Common myeloid progenitor, CD34-positive (primary cell): Measurements from ENCODE around the gene PTPN1.

Experiments used
- CTCF ChIA-PET: fragments of 350-600 bp; sonication (Branson Sonifier 250); formaldehyde crosslinking; loops from one replicate; lab custom pipeline; 2021; ENCODE audit warnings: antibody characterized with exemption; lab: Charles Lee
- POLR2A ChIA-PET: fragments of 350-600 bp; sonication (Branson Sonifier 250); formaldehyde crosslinking; loops from one replicate; lab custom pipeline; 2021; ENCODE audit warnings: antibody characterized with exemption; lab: Charles Lee
- DNase-seq, 3 donors: peaks; one replicate each; pipeline versions ENCODE4 v3.0.0 to v3.0.0-alpha.2; 2013
- H3K27ac ChIP-seq, 2 experiments: 1 replicate in 1 of 2; 2 replicates in 1 of 2; pipeline ENCODE4 v1.7.0; 2013; ENCODE audit warnings: inconsistent platforms in 2 of 2, low read length in 2 of 2, mild to moderate bottlenecking in 2 of 2, low read depth in 1 of 2, moderate library complexity in 1 of 2; ENCODE audit not compliant: severe bottlenecking in 2 of 2, insufficient read depth in 1 of 2, poor library complexity in 1 of 2
- H3K27me3 ChIP-seq, 5 experiments: replicated peaks in 2 of 5; 1 replicate in 3 of 5; 2 replicates in 2 of 5; pipeline versions ENCODE4 v1.6.1 to v1.7.0; 2013; ENCODE audit warnings: low read length in 4 of 5, mild to moderate bottlenecking in 2 of 5, moderate library complexity in 2 of 5, inconsistent platforms in 1 of 5; ENCODE audit not compliant: insufficient read depth in 5 of 5, control insufficient read depth in 4 of 5
- H3K36me3 ChIP-seq, 4 experiments: 1 replicate in 2 of 4; 2 replicates in 2 of 4; pipeline versions ENCODE4 v1.6.1 to v1.7.0; 2013; ENCODE audit warnings: low read length in 3 of 4, control low read depth in 1 of 4, mild to moderate bottlenecking in 1 of 4; ENCODE audit not compliant: control insufficient read depth in 4 of 4, insufficient read depth in 4 of 4
- H3K4me1 ChIP-seq, 4 experiments: 1 replicate in 3 of 4; 2 replicates in 1 of 4; pipeline versions ENCODE4 v1.6.1 to v1.7.1; 2013; ENCODE audit warnings: low read length in 3 of 4, mild to moderate bottlenecking in 3 of 4, control low read depth in 1 of 4, inconsistent platforms in 1 of 4, moderate library complexity in 1 of 4; ENCODE audit not compliant: control insufficient read depth in 4 of 4, insufficient read depth in 4 of 4; ENCODE audit errors: control extremely low read depth in 1 of 4
- H3K4me3 ChIP-seq, 7 experiments: 1 replicate in 4 of 7; 2 replicates in 3 of 7; pipeline versions ENCODE4 v1.5.1 to v1.7.0; 2013; ENCODE audit warnings: mild to moderate bottlenecking in 7 of 7, low read length in 6 of 7, moderate library complexity in 6 of 7, inconsistent platforms in 2 of 7, low read depth in 2 of 7, control low read depth in 1 of 7; ENCODE audit not compliant: insufficient read depth in 4 of 7, control insufficient read depth in 1 of 7; ENCODE audit errors: extremely low read depth in 1 of 7
- H3K9me3 ChIP-seq, 5 experiments: 1 replicate in 4 of 5; 2 replicates in 1 of 5; pipeline versions ENCODE4 v1.6.1 to v1.7.1; 2013; ENCODE audit warnings: low read length in 4 of 5, mild to moderate bottlenecking in 2 of 5, inconsistent platforms in 1 of 5, low read depth in 1 of 5, moderate library complexity in 1 of 5; ENCODE audit not compliant: control insufficient read depth in 4 of 5, insufficient read depth in 2 of 5; ENCODE audit errors: control extremely low read depth in 1 of 5
- WGBS: methylation state at CpG from one replicate; pipeline ENCODE4 v1.1.5; 2013; ENCODE audit not compliant: insufficient coverage; 5-methylcytosine and 5-hydroxymethylcytosine counted together

PTPN1 gene

DNA sequence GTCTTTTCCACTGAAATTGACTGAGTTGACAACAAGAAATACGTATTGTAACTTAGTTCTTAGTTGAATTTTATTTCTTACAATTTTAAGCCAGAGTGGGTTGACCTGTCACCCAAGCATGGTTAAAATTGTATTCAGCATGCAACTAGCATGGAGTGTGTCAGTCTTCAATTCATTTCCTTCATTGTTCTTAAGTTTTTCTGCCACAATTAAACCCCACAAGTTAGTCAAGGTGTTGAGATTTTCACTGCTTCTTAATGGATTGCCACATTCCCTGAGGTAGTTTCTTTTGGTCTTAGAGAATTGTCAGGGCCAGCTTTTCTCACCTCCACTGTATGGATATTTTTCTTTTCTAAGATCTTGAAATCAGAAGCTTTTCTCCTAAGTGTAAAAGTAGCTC lies 2.1 kb downstream of the PTPN1 start:
- H3K4me1 ChIP-seq: peaks cover 31 to 74% (median 53%) of the 10 kb centered on the region in 4 experiments
- peaks cover 0 to 4% (median under 1%) of the 10 kb centered on the region in 4 experiments for H3K36me3 ChIP-seq
- no peaks in the 10 kb centered on the region for H3K27me3 ChIP-seq
- no peaks in the 10 kb centered on the region for H3K9me3 ChIP-seq
- no CpG with 5 or more reads among the region's 1 CpG for WGBS
- no peak for DNase-seq
- ChIA-PET POLR2A (interaction anchor here (0.7 to 1.6 kb wide), 2 partner anchors 9 to 26 kb away, joined by 3 to 5 read pairs; no protein-coding TSS in a partner anchor), CTCF (interaction anchor here (1.2 to 32.0 kb wide), 7 partner anchors 10 to 76 kb away, joined by 3 to 906 read pairs (median 5); no protein-coding TSS in a partner anchor)
- peak overlapping the region in 4 of 7 experiments; percentile 11 to 99 (median 66) for H3K4me3 ChIP-seq
- peak overlapping the region in 1 of 2 experiments; percentile 59 for H3K27ac ChIP-seq

- H3K9me3 ChIP-seq: no peaks in the 10 kb centered on the region
- H3K27ac ChIP-seq: peak overlapping the region in 1 of 2 experiments; percentile 59
- DNase-seq: peak in 2 of 3 donors; percentile 20 to 36
- peak overlapping the region in 2 of 7 experiments; percentile 35 to 99 for H3K4me3 ChIP-seq
- no peaks in the 10 kb centered on the region for H3K27me3 ChIP-seq
- H3K36me3 ChIP-seq: peaks cover 0 to 4% (median under 1%) of the 10 kb centered on the region in 4 experiments
- POLR2A ChIA-PET: no interaction called here
- peaks cover 40 to 84% (median 63%) of the 10 kb centered on the region in 4 experiments for H3K4me1 ChIP-seq
- CTCF ChIA-PET: interaction anchor here (1.8 to 32.0 kb wide), 5 partner anchors 8 to 49 kb away, joined by 3 to 906 read pairs (median 13); no protein-coding TSS in a partner anchor
- WGBS: no CpG with 5 or more reads among the region's 5 CpGs
Observed at GRCh38 chr20:50513169-50514034, 3.2 kb downstream of the PTPN1 start.

- POLR2A ChIA-PET: no interaction called here
- Histone ChIP-seq H3K9me3 (no peaks in the 10 kb centered on the region), H3K27ac (no peak overlapping the region), H3K36me3 (peaks cover 0 to 4% (median under 1%) of the 10 kb centered on the region in 4 experiments), H3K4me3 (peak overlapping the region in 1 of 7 experiments; percentile 12), H3K27me3 (no peaks in the 10 kb centered on the region), H3K4me1 (peaks cover 46 to 90% (median 69%) of the 10 kb centered on the region in 4 experiments)
- WGBS: no CpG with 5 or more reads among the region's 2 CpGs
- CTCF ChIA-PET: interaction anchor here (1.8 to 32.0 kb wide), 4 partner anchors 9 to 49 kb away, joined by 3 to 906 read pairs (median 22); no protein-coding TSS in a partner anchor
- DNase-seq: no peak
Observed at GRCh38 chr20:50514035-50514337, 3.8 kb downstream of the PTPN1 start.

DNA sequence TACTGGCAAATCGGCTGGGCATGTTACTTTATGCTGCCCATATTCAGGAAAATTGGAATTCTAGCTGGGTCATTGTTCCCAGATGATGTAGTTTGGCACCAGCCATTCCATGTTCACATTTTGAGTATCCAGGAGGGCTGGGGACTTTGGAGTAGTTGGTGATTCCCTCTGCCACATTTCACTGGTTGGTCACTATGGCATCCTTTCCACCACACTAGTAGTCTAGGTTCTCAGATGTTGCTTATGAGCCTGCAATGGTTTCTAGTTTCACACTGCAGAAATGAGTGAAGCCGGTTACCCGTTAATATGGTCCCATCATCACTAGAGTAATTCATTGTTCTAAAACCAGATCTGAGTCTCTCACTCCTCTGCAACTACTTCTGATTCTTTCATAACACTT lies 4.6 kb downstream of the PTPN1 start:
- 97% methylated on average over 3 of the region's 3 CpGs for WGBS
- ChIA-PET POLR2A (interaction anchor here (0.6 kb wide), 1 partner anchor 59 kb away, joined by 3 read pairs; no protein-coding TSS in a partner anchor), CTCF (interaction anchor here (1.8 to 32.0 kb wide), 3 partner anchors 10 to 36 kb away, joined by 3 to 906 read pairs (median 30); no protein-coding TSS in a partner anchor)
- H3K36me3 ChIP-seq: peaks cover 0 to 4% (median under 1%) of the 10 kb centered on the region in 4 experiments
- no peak overlapping the region for H3K27ac ChIP-seq
- peaks cover 47 to 92% (median 73%) of the 10 kb centered on the region in 4 experiments for H3K4me1 ChIP-seq
- DNase-seq: no peak
- no peaks in the 10 kb centered on the region for H3K9me3 ChIP-seq
- no peak overlapping the region for H3K4me3 ChIP-seq
- H3K27me3 ChIP-seq: no peaks in the 10 kb centered on the region

DNA sequence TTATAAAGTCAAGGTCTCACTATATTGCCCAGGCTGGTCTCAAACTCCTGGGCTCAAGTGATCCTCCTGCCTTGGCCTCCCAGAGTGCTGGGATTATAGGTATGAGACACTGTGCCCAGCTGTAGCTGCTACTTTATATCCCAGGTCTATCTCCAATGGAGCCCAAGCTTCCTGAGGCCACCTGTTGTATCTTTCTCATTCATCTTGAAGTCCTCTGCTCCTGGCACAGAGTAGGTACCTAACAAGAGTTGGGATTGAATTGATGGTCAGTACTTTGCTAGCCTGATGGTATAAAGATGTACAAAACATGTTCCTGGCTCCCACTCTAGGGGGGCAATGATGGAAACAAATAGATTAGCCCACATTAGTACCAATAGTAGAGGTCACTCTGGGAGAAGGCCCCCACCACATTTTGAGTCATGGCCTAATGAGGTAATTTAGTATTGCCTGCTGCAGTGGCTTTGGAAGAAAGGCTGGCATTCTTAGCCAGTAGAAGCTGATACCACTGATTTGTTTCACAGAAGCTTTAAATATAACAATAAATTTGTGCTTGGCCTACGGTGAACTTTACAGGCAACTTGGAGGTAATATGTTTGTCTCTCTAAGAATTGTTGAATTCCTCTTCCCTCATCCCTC lies 5.4 kb downstream of the PTPN1 start:
- POLR2A ChIA-PET: interaction anchor here (0.6 to 0.9 kb wide), 2 partner anchors 11 to 65 kb away, joined by 3 read pairs; no protein-coding TSS in a partner anchor
- peaks cover 0 to 4% (median under 1%) of the 10 kb centered on the region in 4 experiments for H3K36me3 ChIP-seq
- no peaks in the 10 kb centered on the region for H3K27me3 ChIP-seq
- peak overlapping the region in 1 of 2 experiments; percentile 61 for H3K27ac ChIP-seq
- H3K9me3 ChIP-seq: no peaks in the 10 kb centered on the region
- H3K4me1 ChIP-seq: peaks cover 53 to 99% (median 79%) of the 10 kb centered on the region in 4 experiments
- no peak for DNase-seq
- no CpG with 5 or more reads among the region's 1 CpG for WGBS
- peak overlapping the region in 1 of 7 experiments; percentile 36 for H3K4me3 ChIP-seq
- CTCF ChIA-PET: interaction anchor here (0.6 to 32.0 kb wide), 4 partner anchors 11 to 328 kb away, joined by 3 to 906 read pairs (median 18); partner anchors contain the start of gene CEBPB

GRCh38 chr20:50516180-50516934 lies 6.2 kb downstream of the PTPN1 start:
- Histone ChIP-seq H3K9me3 (no peaks in the 10 kb centered on the region), H3K4me1 (peaks cover 52 to 99% (median 80%) of the 10 kb centered on the region in 4 experiments), H3K27me3 (no peaks in the 10 kb centered on the region), H3K36me3 (peaks cover 0 to 4% (median under 1%) of the 10 kb centered on the region in 4 experiments), H3K4me3 (peak overlapping the region in 4 of 7 experiments; percentile 32 to 48 (median 41)), H3K27ac (peak overlapping the region in 1 of 2 experiments; percentile 61)
- WGBS: 0% methylated on average over 3 of the region's 5 CpGs
- ChIA-PET POLR2A (interaction anchor here (0.6 to 1.7 kb wide), 3 partner anchors 57 to 305 kb away, joined by 3 to 4 read pairs (median 3); no protein-coding TSS in a partner anchor), CTCF (interaction anchor here (0.6 to 32.0 kb wide), 4 partner anchors 12 to 329 kb away, joined by 3 to 906 read pairs (median 18); partner anchors contain the start of gene CEBPB)
- peak in 2 of 3 donors; percentile 52 to 61 for DNase-seq
